ENCODE results near the gene HS6ST1.

HS6ST1 gene

GRCh38 chr2:128347701-128348539 is 29.3 kb upstream of the HS6ST1 start:
- DNase-seq = no peak

DNA sequence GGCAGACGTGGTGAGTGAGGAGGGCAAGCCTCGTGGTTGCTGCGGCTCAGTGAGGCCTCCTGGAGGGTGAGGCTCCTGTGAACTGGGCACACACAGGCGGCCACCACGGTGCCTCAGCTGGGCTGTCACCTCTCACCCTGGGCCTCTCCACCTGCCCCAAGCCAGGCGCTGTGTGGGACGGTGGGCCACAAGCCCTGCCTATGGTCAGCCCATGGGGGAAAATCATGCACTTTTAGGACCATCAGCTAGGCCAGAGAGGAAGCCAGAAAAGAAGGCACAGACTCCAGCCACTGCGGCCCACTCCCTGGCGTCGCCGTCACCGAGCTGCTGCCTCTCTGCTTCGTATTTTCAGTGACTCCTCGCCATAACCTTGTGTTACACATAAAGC is 28.5 kb upstream of the HS6ST1 start:
- no peak for DNase-seq

- no peak for DNase-seq
These were observed 27.9 kb upstream of the HS6ST1 start for GRCh38 chr2:128346291-128347170.

GRCh38 chr2:128345436-128346165 is 26.9 kb upstream of the HS6ST1 start:
- DNase-seq = no peak

GRCh38 chr2:128344101-128344500 is 25.4 kb upstream of the HS6ST1 start:
- no peak for DNase-seq

DNA sequence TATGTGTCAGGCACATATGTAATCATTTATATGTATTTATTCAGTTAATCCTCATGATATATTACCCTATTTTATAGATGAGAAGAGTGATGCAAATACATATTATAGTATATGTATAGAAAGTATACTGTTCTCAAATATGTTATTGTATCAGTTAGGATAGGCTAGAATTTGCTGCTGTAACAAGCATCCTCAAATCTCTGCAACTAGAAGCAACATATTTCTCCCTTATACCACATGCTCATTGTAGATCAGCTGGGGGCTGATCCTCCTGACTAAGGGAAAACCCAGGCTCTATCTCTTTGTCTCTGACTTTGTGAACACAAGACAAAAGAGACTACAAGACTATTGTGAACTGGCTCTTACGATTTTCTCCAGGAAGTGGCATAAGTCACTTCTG is 24.8 kb upstream of the HS6ST1 start:
- DNase-seq = no peak

GRCh38 chr2:128342550-128342949 is 23.9 kb upstream of the HS6ST1 start:
- DNase-seq = no peak

GRCh38 chr2:128341621-128342020 is 23.0 kb upstream of the HS6ST1 start:
- DNase-seq = no peak

GRCh38 chr2:128332091-128332634 is 13.5 kb upstream of the HS6ST1 start:
- DNase-seq = no peak

DNA sequence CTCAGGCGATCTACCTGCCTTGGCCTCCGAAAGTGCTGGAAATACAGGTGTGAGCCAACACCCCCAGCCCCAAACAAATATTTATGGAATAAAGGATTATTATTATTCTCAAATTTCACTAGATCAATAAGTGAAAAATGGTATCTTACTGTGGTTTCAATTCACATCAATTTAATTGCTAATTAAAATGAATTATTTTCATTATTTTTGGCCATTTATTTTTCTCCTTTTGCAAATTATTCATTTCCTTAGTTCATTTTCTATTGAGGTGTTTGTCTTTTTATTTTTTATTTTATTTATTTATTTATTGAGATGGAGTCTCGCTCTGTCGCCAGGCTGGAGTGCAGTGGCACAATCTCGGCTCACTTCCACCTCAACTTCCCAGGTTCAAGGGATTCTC is 11.9 kb upstream of the HS6ST1 start:
- no peak for DNase-seq

DNA sequence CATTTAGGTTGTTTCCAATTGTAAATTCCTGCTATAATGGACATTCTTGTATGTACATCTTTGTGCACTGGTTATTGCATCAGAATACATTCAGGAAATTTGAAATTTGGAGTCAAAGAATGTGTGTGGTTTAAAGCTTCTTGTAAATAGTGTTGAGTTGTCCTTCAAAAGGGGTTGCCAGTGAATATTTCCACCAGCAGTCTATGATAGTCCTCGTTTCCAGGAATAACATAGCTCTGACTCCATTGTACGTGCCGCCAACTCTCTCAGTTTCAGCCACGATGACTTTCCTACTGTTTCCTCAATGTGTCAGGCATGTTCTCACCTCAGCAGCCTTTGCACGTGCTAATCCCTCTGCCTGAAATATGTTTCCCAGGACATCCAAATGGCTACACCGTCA is 10.9 kb upstream of the HS6ST1 start:
- DNase-seq = no peak

DNA sequence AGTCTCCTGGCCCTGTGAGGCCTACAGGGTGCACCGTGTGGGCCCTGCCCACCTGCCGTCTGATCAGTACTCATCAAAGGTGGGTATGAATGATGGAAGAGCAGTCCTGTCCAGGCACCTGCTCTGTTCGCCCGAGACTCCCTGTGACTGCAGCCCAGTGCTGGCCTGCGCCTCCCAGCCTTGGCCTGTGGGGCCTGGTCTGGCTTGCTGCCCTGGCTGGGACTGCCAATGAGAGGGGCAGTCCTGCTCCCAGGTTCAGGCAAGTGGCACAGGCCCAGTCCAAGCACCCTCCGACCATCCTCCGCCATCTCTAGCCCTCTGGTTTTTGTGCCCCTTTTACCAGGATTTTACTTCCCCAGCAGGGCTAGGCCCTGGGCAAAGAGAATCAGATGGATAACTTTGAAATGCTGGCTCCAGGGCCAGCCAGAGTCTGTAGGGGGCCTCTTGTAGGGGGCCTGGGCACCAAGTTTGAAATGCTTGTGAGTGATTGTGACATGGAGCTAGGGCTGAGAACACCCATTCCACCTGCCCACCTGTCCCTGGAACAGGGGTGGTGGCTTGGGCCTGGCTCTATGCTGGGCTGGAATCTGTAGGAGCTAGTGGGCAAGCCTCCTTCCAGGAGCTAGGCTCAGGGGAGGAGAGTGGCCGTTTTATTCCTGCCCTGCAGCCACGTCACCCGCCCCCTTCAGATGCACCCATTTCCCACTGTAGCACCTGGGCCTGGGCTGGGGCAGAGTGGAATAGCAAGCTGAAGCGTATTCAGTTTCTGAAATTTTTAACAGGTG is 8.7 kb upstream of the HS6ST1 start:
- DNase-seq = no peak

- DNase-seq = no peak
These were observed 7.7 kb upstream of the HS6ST1 start for GRCh38 chr2:128326346-128326745.

DNA sequence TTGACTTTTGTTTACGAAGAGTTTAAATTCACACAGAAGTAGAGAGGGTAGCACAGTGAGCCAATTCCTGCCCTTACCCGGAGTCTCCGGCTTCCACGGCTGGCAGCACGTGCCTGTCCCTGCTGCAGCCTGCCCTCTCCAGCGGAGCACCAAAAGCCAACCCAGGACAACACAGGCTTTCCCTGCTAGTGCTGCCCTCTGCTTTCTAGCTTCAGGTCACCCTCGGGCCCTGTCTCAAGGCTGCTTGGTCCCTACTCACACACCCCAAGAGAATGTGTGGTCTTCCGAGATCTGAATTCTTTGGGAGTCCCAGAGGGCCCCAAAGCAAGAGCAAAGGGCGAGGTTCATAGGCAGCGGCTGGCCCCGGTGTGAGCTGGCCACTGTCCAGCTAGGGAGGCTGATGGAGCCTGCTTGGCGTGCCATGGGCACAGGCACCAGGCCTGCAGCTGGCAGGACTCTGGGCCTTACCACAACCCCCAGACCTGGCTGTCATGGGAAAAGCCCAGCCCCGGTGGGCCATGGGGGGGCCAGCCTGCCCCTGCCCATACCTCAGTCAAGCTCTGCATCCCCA is 7.0 kb upstream of the HS6ST1 start:
- peak; percentile 19 for DNase-seq

DNA sequence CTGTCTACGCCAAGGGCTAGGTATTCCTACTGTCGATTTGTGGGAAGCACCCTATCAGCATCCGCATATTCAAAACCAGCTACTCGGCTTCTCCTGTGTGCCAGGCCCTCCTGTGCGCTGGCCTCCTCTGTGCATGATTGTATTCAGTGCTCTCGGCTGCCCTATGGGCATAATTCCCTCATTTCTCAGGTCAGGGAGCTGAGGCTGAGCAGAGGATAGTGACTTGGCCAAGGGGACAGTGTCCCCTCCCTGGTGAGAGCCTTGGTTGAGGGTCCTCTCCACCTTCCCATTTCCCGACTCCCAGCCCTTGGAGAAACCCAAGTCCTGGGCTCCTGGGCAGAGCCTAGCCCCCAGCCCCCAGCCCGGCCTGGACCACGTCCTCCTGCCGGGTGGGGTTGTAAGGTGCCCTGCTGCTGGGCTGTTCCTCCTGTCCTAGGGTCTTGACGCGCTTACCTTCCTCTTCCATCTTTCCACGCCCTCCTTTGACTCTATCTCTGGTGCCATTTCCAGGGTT is 6.3 kb upstream of the HS6ST1 start:
- no peak for DNase-seq

GRCh38 chr2:128324008-128324896 is 5.6 kb upstream of the HS6ST1 start:
- no peak for DNase-seq

- no peak for DNase-seq
These were observed 4.9 kb upstream of the HS6ST1 start for GRCh38 chr2:128323555-128323931.

DNA sequence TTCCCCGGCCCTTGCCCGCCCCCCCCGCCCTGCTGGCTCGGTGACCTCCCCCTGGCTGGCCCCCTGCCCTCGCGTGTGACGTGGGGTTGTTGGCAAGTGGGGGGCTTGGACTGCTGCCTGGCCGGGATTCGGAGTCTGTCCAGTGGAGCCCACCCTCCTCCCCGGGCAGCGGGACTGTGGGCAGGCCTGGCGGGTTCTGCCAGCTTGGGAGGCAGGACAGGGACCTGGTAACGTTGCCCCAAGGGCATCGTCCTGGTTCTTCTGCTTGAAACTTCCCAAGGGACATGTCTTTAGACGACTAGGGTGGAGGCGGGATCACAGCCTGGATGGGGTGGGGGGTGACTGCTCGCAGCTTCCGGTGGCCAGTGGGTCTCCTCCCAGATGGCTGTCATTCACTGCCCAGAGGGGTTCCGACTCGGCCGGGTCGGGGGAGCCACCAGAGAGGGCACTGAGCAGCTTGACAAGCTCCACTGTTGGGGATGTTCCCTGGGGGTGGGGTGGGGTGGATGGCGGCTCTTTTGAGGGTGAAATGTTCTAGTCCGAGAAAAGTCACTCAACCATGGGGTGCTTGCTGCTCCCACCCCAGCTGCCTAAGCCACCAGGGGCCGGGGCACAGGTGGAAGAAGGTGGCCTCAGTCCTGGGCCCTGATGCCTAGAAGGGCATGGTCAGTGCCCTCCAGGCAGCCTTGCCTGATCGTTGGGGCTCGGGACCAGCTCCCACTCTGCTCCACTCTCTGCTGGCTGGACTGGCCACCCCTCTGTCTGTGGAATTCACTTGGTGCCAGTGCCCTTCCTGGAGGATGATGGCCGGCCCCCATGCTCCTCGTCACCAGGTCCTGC is 4.3 kb upstream of the HS6ST1 start:
- no peak for DNase-seq

All from SHP77 treated with DMSO at 0.1 percent for 48 hours (cell line).